Activated CD8-positive, alpha-beta memory T cell treated with anti-CD3 and anti-CD28 coated beads, Interleukin-2, amount 10 ng/mL, durations not matched to agents 7 days and 5 days (primary cell): ENCODE data around the gene TMEM132D. TPM values are rescaled to one million over a fixed set of nuclear protein-coding genes. Genes with fewer than 3 reads are reported as not detected.

Source experiments
- ATAC-seq: fragments of 150-1000 bp; cut with Tn5 transposase; one replicate; pipeline ENCODE4 v1.10.0; 2021; ENCODE audit warnings: moderate library complexity
- CTCF ChIA-PET: fragments of 350-600 bp; sonication (Branson Sonifier 250); formaldehyde crosslinking; loops from one replicate; lab custom pipeline; 2021; ENCODE audit warnings: antibody characterized with exemption; lab: Charles Lee
- DNase-seq: peaks from one replicate; pipeline ENCODE4 v3.0.0-alpha.2; 2020
- H3K27ac Mint-ChIP-seq: one replicate; pipeline ENCODE4 v1.8.0; 2021; ENCODE audit warnings: mild to moderate bottlenecking, mixed read lengths
- H3K27me3 Mint-ChIP-seq: one replicate; pipeline ENCODE4 v1.8.0; 2021; ENCODE audit warnings: mixed read lengths
- H3K36me3 Mint-ChIP-seq: one replicate; pipeline ENCODE4 v1.8.0; 2021; ENCODE audit warnings: mild to moderate bottlenecking, mixed read lengths
- H3K4me1 Mint-ChIP-seq: one replicate; pipeline ENCODE4 v1.8.0; 2021; ENCODE audit warnings: mixed read lengths
- H3K4me3 Mint-ChIP-seq: one replicate; pipeline ENCODE4 v1.8.0; 2021; ENCODE audit warnings: mild to moderate bottlenecking, moderate library complexity, mixed read lengths
- H3K9me3 Mint-ChIP-seq: one replicate; pipeline ENCODE4 v1.8.0; 2022; ENCODE audit warnings: low read depth, mixed read lengths
- total RNA-seq, 2 experiments: library from RNA; stranded (reverse); gene quantifications; one replicate each; pipeline ENCODE4 v1.2.3, GENCODE V29; 2021

TMEM132D gene
- total RNA-seq, 2 experiments from 2014 or later = not detected

GRCh38 chr12:129383956-129384355 lies 519.9 kb downstream of the TMEM132D start:
- Mint-ChIP-seq H3K4me3 (no peak overlapping the region), H3K4me1 (no peaks in the 10 kb centered on the region), H3K27me3 (no peaks in the 10 kb centered on the region), H3K9me3 (peaks cover 4% of the 10 kb centered on the region), H3K36me3 (no peaks in the 10 kb centered on the region), H3K27ac (no peak overlapping the region)
- CTCF ChIA-PET = no interaction called here
- ATAC-seq (no peak), DNase-seq (no peak)

- H3K4me3 Mint-ChIP-seq = no peak overlapping the region
- ATAC-seq (no peak), DNase-seq (no peak)
- H3K4me1 Mint-ChIP-seq = no peaks in the 10 kb centered on the region
- H3K27ac Mint-ChIP-seq = no peak overlapping the region
- peaks cover 8% of the 10 kb centered on the region for H3K9me3 Mint-ChIP-seq
- H3K36me3 Mint-ChIP-seq = no peaks in the 10 kb centered on the region
- no peaks in the 10 kb centered on the region for H3K27me3 Mint-ChIP-seq
- CTCF ChIA-PET = no interaction called here
These were observed 522.1 kb downstream of the TMEM132D start for GRCh38 chr12:129381715-129382114.

- ATAC-seq (no peak), DNase-seq (no peak)
- Mint-ChIP-seq H3K36me3 (no peaks in the 10 kb centered on the region), H3K9me3 (peaks cover 6% of the 10 kb centered on the region), H3K27me3 (no peaks in the 10 kb centered on the region), H3K4me1 (no peaks in the 10 kb centered on the region), H3K27ac (no peak overlapping the region), H3K4me3 (no peak overlapping the region)
- CTCF ChIA-PET = no interaction called here
These were observed 524.6 kb downstream of the TMEM132D start for GRCh38 chr12:129379076-129379804.

GRCh38 chr12:129378496-129378895 lies 525.3 kb downstream of the TMEM132D start:
- no peaks in the 10 kb centered on the region for H3K36me3 Mint-ChIP-seq
- DNase-seq (no peak), ATAC-seq (no peak)
- no peak overlapping the region for H3K27ac Mint-ChIP-seq
- no peaks in the 10 kb centered on the region for H3K27me3 Mint-ChIP-seq
- no peaks in the 10 kb centered on the region for H3K4me1 Mint-ChIP-seq
- peaks cover 6% of the 10 kb centered on the region for H3K9me3 Mint-ChIP-seq
- CTCF ChIA-PET = no interaction called here
- no peak overlapping the region for H3K4me3 Mint-ChIP-seq

- H3K4me3 Mint-ChIP-seq = no peak overlapping the region
- DNase-seq (no peak), ATAC-seq (no peak)
- CTCF ChIA-PET = no interaction called here
- no peaks in the 10 kb centered on the region for H3K4me1 Mint-ChIP-seq
- H3K27ac Mint-ChIP-seq = no peak overlapping the region
- no peaks in the 10 kb centered on the region for H3K36me3 Mint-ChIP-seq
- H3K27me3 Mint-ChIP-seq = no peaks in the 10 kb centered on the region
- H3K9me3 Mint-ChIP-seq = peaks cover 3% of the 10 kb centered on the region
These were observed 530.1 kb downstream of the TMEM132D start for GRCh38 chr12:129373746-129374145.

- Mint-ChIP-seq H3K27me3 (no peaks in the 10 kb centered on the region), H3K9me3 (peaks cover 5% of the 10 kb centered on the region), H3K4me3 (no peak overlapping the region), H3K36me3 (no peaks in the 10 kb centered on the region), H3K4me1 (no peaks in the 10 kb centered on the region), H3K27ac (no peak overlapping the region)
- CTCF ChIA-PET = no interaction called here
- no peak for DNase-seq
- no peak for ATAC-seq
These were observed 530.9 kb downstream of the TMEM132D start for GRCh38 chr12:129372876-129373275.

- Mint-ChIP-seq H3K27me3 (no peaks in the 10 kb centered on the region), H3K4me3 (no peak overlapping the region), H3K4me1 (no peaks in the 10 kb centered on the region), H3K27ac (no peak overlapping the region), H3K9me3 (peaks cover 5% of the 10 kb centered on the region), H3K36me3 (no peaks in the 10 kb centered on the region)
- CTCF ChIA-PET = no interaction called here
- DNase-seq = no peak
- no peak for ATAC-seq
These were observed 531.5 kb downstream of the TMEM132D start for GRCh38 chr12:129372348-129372747.

- Mint-ChIP-seq H3K4me1 (no peaks in the 10 kb centered on the region), H3K9me3 (peaks cover 1% of the 10 kb centered on the region), H3K36me3 (no peaks in the 10 kb centered on the region), H3K27ac (no peak overlapping the region), H3K4me3 (no peak overlapping the region), H3K27me3 (no peaks in the 10 kb centered on the region)
- no peak for DNase-seq
- CTCF ChIA-PET = no interaction called here
- ATAC-seq = no peak
These were observed 532.6 kb downstream of the TMEM132D start for GRCh38 chr12:129371268-129371667.

- CTCF ChIA-PET = no interaction called here
- no peaks in the 10 kb centered on the region for H3K36me3 Mint-ChIP-seq
- no peak overlapping the region for H3K27ac Mint-ChIP-seq
- H3K4me1 Mint-ChIP-seq = no peaks in the 10 kb centered on the region
- H3K9me3 Mint-ChIP-seq = peaks cover 6% of the 10 kb centered on the region
- no peaks in the 10 kb centered on the region for H3K27me3 Mint-ChIP-seq
- ATAC-seq (no peak), DNase-seq (no peak)
- H3K4me3 Mint-ChIP-seq = no peak overlapping the region
These were observed 537.2 kb downstream of the TMEM132D start for GRCh38 chr12:129366656-129367055.

GRCh38 chr12:129363041-129363440 lies 540.8 kb downstream of the TMEM132D start:
- no peaks in the 10 kb centered on the region for H3K27me3 Mint-ChIP-seq
- no peak for DNase-seq
- H3K4me1 Mint-ChIP-seq = no peaks in the 10 kb centered on the region
- peaks cover 8% of the 10 kb centered on the region for H3K9me3 Mint-ChIP-seq
- no peaks in the 10 kb centered on the region for H3K36me3 Mint-ChIP-seq
- CTCF ChIA-PET = no interaction called here
- no peak overlapping the region for H3K4me3 Mint-ChIP-seq
- no peak overlapping the region for H3K27ac Mint-ChIP-seq
- ATAC-seq = no peak

- no peaks in the 10 kb centered on the region for H3K36me3 Mint-ChIP-seq
- no peaks in the 10 kb centered on the region for H3K4me1 Mint-ChIP-seq
- CTCF ChIA-PET = no interaction called here
- H3K27ac Mint-ChIP-seq = no peak overlapping the region
- ATAC-seq (no peak), DNase-seq (no peak)
- H3K27me3 Mint-ChIP-seq = no peaks in the 10 kb centered on the region
- no peak overlapping the region for H3K4me3 Mint-ChIP-seq
- H3K9me3 Mint-ChIP-seq = peaks cover 9% of the 10 kb centered on the region
These were observed 546.6 kb downstream of the TMEM132D start for GRCh38 chr12:129357233-129357632.

- no peak for ATAC-seq
- Mint-ChIP-seq H3K36me3 (no peaks in the 10 kb centered on the region), H3K4me1 (no peaks in the 10 kb centered on the region), H3K4me3 (no peak overlapping the region), H3K27me3 (no peaks in the 10 kb centered on the region), H3K9me3 (peaks cover 10% of the 10 kb centered on the region), H3K27ac (no peak overlapping the region)
- CTCF ChIA-PET = no interaction called here
- DNase-seq = no peak
These were observed 552.3 kb downstream of the TMEM132D start for GRCh38 chr12:129351481-129351880.

- peaks cover 5% of the 10 kb centered on the region for H3K9me3 Mint-ChIP-seq
- no peak overlapping the region for H3K4me3 Mint-ChIP-seq
- DNase-seq = no peak
- H3K36me3 Mint-ChIP-seq = no peaks in the 10 kb centered on the region
- no peaks in the 10 kb centered on the region for H3K4me1 Mint-ChIP-seq
- no peaks in the 10 kb centered on the region for H3K27me3 Mint-ChIP-seq
- H3K27ac Mint-ChIP-seq = no peak overlapping the region
- ATAC-seq = no peak
- CTCF ChIA-PET = no interaction called here
These were observed 564.5 kb downstream of the TMEM132D start for GRCh38 chr12:129339336-129339735.

GRCh38 chr12:129337413-129337812 lies 566.4 kb downstream of the TMEM132D start:
- no peak overlapping the region for H3K4me3 Mint-ChIP-seq
- CTCF ChIA-PET = no interaction called here
- no peaks in the 10 kb centered on the region for H3K4me1 Mint-ChIP-seq
- no peak overlapping the region for H3K27ac Mint-ChIP-seq
- H3K9me3 Mint-ChIP-seq = peaks cover 3% of the 10 kb centered on the region
- ATAC-seq (no peak), DNase-seq (no peak)
- H3K36me3 Mint-ChIP-seq = no peaks in the 10 kb centered on the region
- H3K27me3 Mint-ChIP-seq = no peaks in the 10 kb centered on the region
